ENCODE results near the gene OR1F1. TPM values are rescaled to one million over a fixed set of nuclear protein-coding genes. Genes with fewer than 3 reads are reported as not detected.
A peak's percentile ranks its signal among the peaks of the same experiment; 100 is the strongest.

Gene OR1F1
- total and polyA plus RNA-seq, 9 of the 15 experiments (the other 6 are each of a cell fraction or from before 2014, with no cell fraction given): 0.15 to 0.61 (median 0.35) TPM; not detected in 3

DNA sequence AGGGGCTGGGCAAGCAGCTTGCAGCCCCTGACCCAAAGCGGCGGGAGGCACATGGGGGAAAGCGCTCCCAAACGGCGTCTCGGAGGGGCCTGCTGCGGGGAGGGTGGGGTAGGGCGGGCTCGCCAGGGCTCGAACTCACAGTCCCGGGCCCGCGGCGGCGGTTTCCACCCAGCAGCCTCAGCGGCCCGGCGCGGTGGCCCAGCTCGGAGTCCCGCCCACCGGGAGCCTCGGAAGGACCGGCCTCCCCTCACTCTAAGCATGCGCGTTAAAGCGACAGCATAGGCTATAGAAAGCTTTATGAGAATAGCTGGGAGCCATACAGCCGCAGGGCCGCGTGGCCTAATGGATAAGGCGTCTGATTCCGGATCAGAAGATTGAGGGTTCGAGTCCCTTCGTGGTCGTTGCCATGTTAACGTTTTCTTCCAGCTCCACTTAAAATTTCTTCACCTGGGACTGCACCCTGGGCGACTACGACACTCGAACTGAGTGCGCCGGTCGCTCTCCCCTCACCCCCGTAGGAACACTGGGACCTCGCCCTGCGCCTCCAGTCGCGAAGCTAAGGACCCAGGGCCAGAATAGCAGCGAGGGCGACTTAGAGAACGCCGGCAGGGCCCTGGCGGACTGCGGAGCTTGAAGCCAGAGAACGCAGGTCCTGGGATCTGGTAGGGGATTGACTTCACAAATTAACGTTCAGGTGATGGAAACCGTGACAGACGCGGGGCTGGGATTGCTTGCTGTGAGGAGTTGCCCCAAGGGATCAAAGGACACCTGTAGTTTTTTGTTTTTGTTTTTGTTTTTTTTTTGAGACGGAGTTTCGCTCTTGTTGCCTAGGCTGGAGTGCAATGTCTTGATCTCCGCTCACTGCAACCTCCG lies 37.4 kb upstream of the OR1F1 start (continued):
- TF ChIP-seq ZNF282 (CRISPR knock-in tag; IDR thresholded peaks at IDR 0.05): no peak
- no peak for TF ChIP-seq CBX8 (IDR thresholded peaks at IDR 0.05; ENCODE audit: borderline replicate concordance, extremely low read depth, low read depth, low read length, poor library complexity, severe bottlenecking)
- TF ChIP-seq, protein P1, sequence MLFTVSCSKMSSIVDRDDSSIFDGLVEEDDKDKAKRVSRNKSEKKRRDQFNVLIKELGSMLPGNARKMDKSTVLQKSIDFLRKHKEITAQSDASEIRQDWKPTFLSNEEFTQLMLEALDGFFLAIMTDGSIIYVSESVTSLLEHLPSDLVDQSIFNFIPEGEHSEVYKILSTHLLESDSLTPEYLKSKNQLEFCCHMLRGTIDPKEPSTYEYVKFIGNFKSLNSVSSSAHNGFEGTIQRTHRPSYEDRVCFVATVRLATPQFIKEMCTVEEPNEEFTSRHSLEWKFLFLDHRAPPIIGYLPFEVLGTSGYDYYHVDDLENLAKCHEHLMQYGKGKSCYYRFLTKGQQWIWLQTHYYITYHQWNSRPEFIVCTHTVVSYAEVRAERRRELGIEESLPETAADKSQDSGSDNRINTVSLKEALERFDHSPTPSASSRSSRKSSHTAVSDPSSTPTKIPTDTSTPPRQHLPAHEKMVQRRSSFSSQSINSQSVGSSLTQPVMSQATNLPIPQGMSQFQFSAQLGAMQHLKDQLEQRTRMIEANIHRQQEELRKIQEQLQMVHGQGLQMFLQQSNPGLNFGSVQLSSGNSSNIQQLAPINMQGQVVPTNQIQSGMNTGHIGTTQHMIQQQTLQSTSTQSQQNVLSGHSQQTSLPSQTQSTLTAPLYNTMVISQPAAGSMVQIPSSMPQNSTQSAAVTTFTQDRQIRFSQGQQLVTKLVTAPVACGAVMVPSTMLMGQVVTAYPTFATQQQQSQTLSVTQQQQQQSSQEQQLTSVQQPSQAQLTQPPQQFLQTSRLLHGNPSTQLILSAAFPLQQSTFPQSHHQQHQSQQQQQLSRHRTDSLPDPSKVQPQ (CRISPR knock-in tag; IDR thresholded peaks at IDR 0.05; ENCODE audit: borderline replicate concordance): no peak
- TF ChIP-seq SAP30 (IDR thresholded peaks at IDR 0.05; ENCODE audit: borderline replicate concordance, insufficient read depth, low read depth, low read length, poor library complexity, severe bottlenecking): no peak
- TF ChIP-seq RFX1 (IDR thresholded peaks at IDR 0.05): peak; percentile 79; the same call in 1 of the 2 replicates
- 0 out of 2 replicates have a peak, but pooled peaks have one; percentile 16 for TF ChIP-seq HDAC2 (IDR thresholded peaks at IDR 0.05)
- TF ChIP-seq L3MBTL2 (IDR thresholded peaks at IDR 0.05): peak; percentile 81
- peak; percentile 71; the same call in 1 of the 2 replicates for TF ChIP-seq ZKSCAN1 (IDR thresholded peaks at IDR 0.05; ENCODE audit: low read depth, low read length)
- TF ChIP-seq CEBPB (tag; IDR thresholded peaks at IDR 0.05): peak; percentile 53
- TF ChIP-seq KLF13 (tag; IDR thresholded peaks at IDR 0.05; ENCODE audit: borderline replicate concordance, low read depth): 0 out of 2 replicates have a peak, but pooled peaks have one; percentile 21
- TF ChIP-seq CXXC5 (CRISPR knock-in tag; IDR thresholded peaks at IDR 0.05): peak; percentile 83
- TF ChIP-seq ZNF717 (CRISPR knock-in tag; IDR thresholded peaks at IDR 0.05): no peak
- TF ChIP-seq, protein P2, sequence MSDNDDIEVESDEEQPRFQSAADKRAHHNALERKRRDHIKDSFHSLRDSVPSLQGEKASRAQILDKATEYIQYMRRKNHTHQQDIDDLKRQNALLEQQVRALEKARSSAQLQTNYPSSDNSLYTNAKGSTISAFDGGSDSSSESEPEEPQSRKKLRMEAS (CRISPR knock-in tag; IDR thresholded peaks at IDR 0.05): peak; percentile 82
- peak in 1 of 2 experiments; percentile 76; a peak in 3 of 4 replicates for TF ChIP-seq MAZ (CRISPR knock-in tag; conservative IDR thresholded peaks at IDR 0.05 in 1 of 2, IDR thresholded peaks at IDR 0.05 in 1 of 2)
- TF ChIP-seq, protein P3, sequence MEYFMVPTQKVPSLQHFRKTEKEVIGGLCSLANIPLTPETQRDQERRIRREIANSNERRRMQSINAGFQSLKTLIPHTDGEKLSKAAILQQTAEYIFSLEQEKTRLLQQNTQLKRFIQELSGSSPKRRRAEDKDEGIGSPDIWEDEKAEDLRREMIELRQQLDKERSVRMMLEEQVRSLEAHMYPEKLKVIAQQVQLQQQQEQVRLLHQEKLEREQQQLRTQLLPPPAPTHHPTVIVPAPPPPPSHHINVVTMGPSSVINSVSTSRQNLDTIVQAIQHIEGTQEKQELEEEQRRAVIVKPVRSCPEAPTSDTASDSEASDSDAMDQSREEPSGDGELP (CRISPR knock-in tag; IDR thresholded peaks at IDR 0.05; ENCODE audit: borderline replicate concordance): peak; percentile 82
- TF ChIP-seq ZNF436 (CRISPR knock-in tag; IDR thresholded peaks at IDR 0.05): no peak
- TF ChIP-seq, protein P4, sequence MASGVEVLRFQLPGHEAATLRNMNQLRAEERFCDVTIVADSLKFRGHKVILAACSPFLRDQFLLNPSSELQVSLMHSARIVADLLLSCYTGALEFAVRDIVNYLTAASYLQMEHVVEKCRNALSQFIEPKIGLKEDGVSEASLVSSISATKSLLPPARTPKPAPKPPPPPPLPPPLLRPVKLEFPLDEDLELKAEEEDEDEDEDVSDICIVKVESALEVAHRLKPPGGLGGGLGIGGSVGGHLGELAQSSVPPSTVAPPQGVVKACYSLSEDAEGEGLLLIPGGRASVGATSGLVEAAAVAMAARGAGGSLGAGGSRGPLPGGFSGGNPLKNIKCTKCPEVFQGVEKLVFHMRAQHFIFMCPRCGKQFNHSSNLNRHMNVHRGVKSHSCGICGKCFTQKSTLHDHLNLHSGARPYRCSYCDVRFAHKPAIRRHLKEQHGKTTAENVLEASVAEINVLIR (CRISPR knock-in tag; IDR thresholded peaks at IDR 0.05): no peak
- peak; percentile 38; the same call in 1 of the 2 replicates for TF ChIP-seq CEBPG (CRISPR knock-in tag; IDR thresholded peaks at IDR 0.05)
- TF ChIP-seq CEBPG (tag; conservative IDR thresholded peaks at IDR 0.05 in 1 of 2, IDR thresholded peaks at IDR 0.05 in 1 of 2): no peak
- TF ChIP-seq MYNN (IDR thresholded peaks at IDR 0.05): peak; percentile 41; the same call in 1 of the 2 replicates
- TF ChIP-seq MYNN (CRISPR knock-in tag; IDR thresholded peaks at IDR 0.05): no peak
- TF ChIP-seq TBL1XR1 (IDR thresholded peaks at IDR 0.05; ENCODE audit: low read length in 2 of 2): peak; percentile 49 to 97; a peak in 3 of 4 replicates
